ENCODE data around the gene PLXNB3.

The PLXNB3 gene

DNA sequence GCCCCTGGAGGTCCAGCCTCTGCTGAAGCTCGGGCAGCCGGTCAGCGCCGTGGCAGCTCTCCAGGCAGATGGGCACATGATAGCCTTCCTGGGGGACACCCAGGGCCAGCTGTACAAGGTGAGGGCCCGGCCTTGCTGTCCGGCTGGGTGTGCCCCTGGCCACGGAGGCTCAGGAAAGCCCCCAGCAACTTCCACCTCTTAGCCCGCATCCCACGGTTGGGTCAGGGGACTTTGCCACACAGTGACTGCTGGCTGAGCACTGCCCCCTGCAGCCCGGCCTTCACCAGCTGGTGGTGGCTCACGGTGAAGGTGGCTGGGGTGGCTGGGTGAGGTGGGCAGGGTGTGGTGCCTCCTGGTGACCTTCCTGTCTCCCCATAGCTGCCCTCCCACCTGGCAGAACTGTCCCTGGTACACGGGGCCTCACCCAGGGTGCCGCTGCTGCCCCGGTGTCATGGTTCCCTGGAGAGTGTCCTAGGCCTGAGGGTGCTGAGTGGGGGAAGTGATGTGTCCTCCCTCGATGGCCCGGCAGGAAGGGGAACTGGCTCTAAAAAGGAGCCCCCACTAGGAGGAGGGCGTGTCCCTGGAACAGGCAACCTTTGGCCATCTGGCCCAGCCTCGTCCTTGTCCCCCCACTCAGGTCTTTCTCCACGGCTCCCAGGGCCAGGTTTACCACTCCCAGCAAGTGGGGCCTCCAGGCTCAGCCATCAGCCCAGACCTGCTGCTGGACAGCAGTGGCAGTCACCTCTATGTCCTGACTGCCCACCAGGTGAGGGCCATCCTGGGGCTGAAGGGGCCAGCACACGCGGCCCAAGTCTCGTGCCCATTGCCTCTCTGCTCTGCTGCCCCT is 4.5 kb downstream of the PLXNB3 start:
- TF ChIP-seq YY1 (IDR thresholded peaks at IDR 0.05; ENCODE audit: insufficient read depth, insufficient read length) (no peak), ZNF274 (IDR thresholded peaks at IDR 0.05; ENCODE audit: low read depth, low read length) (no peak), SUZ12 (IDR thresholded peaks at IDR 0.05; ENCODE audit: extremely low read depth, insufficient read depth, insufficient read length) (no peak)
- Histone ChIP-seq H3K27me3 (ENCODE audit: insufficient read depth, insufficient read length) (no peaks in the 10 kb centered on the region), H3K9me3 (ENCODE audit: insufficient read depth, low read length) (no peaks in the 10 kb centered on the region), H3K9ac (ENCODE audit: insufficient read length, low read depth) (no peak overlapping the region), H3K4me3 (ENCODE audit: insufficient read length, low read depth) (no peak overlapping the region), H3K36me3 (ENCODE audit: insufficient read depth, insufficient read length, low read length) (no peaks in the 10 kb centered on the region), H3K4me1 (ENCODE audit: insufficient read depth, insufficient read length) (peaks cover 2% of the 10 kb centered on the region)
- no peak for DNase-seq (ENCODE audit: low read depth, low spot score)

DNA sequence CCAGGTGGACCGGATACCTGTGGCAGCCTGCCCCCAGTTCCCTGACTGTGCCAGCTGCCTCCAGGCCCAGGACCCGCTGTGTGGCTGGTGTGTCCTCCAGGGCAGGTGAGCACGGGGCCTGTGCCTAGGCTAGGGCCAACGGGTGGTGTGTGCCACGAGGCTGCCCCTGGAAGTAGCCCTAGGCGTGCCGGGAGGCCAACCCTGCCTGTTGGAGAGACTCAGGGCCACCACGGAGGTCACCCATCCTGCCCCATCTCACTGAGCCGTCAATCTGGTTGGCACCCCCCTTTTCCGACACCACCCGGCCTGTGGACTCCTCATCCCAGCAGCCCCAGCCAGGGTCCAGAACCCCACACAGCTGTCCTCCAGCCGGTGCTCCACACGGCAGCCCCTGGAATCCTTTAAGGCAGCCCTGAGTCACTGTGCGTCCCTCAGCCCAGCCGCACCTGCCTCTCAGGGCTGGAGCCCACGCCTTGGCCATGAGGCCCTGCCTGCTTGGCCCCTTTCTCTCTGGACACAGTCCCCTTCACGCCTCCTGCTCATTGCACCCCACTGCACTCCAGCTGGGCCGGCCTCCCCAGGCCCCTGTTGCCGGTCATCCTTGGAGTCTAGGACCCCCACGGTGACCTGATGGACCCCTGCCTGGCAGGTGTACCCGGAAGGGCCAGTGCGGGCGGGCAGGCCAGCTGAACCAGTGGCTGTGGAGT is 5.3 kb downstream of the PLXNB3 start:
- Histone ChIP-seq H3K9ac (ENCODE audit: insufficient read length, low read depth) (no peak overlapping the region), H3K36me3 (ENCODE audit: insufficient read depth, insufficient read length, low read length) (no peaks in the 10 kb centered on the region), H3K4me1 (ENCODE audit: insufficient read depth, insufficient read length) (peaks cover 2% of the 10 kb centered on the region), H3K27me3 (ENCODE audit: insufficient read depth, insufficient read length) (no peaks in the 10 kb centered on the region), H3K4me3 (ENCODE audit: insufficient read length, low read depth) (no peak overlapping the region), H3K9me3 (ENCODE audit: insufficient read depth, low read length) (no peaks in the 10 kb centered on the region)
- DNase-seq (ENCODE audit: low read depth, low spot score), result no peak
- TF ChIP-seq YY1 (IDR thresholded peaks at IDR 0.05; ENCODE audit: insufficient read depth, insufficient read length) (no peak), ZNF274 (IDR thresholded peaks at IDR 0.05; ENCODE audit: low read depth, low read length) (no peak), SUZ12 (IDR thresholded peaks at IDR 0.05; ENCODE audit: extremely low read depth, insufficient read depth, insufficient read length) (no peak)

DNA sequence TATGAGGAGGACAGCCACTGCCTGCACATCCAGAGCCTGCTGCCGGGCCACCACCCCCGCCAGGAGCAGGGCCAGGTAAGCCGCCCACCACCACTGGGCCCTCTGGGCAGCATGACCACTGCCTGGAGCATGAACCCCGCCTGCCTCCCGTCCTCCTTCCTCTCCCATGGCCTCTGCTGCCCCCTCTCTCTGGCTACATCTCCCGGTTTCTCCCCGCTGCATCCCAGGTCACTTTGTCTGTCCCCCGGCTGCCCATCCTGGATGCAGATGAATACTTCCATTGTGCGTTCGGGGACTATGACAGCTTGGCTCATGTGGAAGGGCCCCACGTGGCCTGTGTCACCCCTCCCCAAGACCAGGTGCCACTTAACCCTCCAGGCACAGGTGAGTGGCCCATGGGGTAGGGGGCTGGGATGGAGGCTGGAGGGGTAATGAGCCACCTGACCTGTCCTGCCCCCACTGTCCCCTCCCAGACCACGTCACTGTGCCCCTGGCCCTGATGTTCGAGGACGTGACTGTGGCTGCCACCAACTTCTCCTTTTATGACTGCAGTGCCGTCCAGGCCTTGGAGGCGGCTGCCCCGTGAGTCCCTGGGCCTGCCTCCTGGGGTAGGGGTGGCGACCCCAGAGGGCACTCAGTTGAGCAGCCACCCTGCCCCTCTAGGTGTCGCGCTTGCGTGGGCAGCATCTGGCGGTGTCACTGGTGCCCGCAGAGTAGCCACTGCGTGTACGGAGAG is 6.0 kb downstream of the PLXNB3 start:
- Histone ChIP-seq H3K27me3 (ENCODE audit: insufficient read depth, insufficient read length) (no peaks in the 10 kb centered on the region), H3K4me1 (ENCODE audit: insufficient read depth, insufficient read length) (no peaks in the 10 kb centered on the region), H3K4me3 (ENCODE audit: insufficient read length, low read depth) (no peak overlapping the region), H3K9me3 (ENCODE audit: insufficient read depth, low read length) (no peaks in the 10 kb centered on the region), H3K36me3 (ENCODE audit: insufficient read depth, insufficient read length, low read length) (no peaks in the 10 kb centered on the region), H3K9ac (ENCODE audit: insufficient read length, low read depth) (no peak overlapping the region)
- TF ChIP-seq YY1 (IDR thresholded peaks at IDR 0.05; ENCODE audit: insufficient read depth, insufficient read length), result no peak
- DNase-seq (ENCODE audit: low read depth, low spot score), result no peak

DNA sequence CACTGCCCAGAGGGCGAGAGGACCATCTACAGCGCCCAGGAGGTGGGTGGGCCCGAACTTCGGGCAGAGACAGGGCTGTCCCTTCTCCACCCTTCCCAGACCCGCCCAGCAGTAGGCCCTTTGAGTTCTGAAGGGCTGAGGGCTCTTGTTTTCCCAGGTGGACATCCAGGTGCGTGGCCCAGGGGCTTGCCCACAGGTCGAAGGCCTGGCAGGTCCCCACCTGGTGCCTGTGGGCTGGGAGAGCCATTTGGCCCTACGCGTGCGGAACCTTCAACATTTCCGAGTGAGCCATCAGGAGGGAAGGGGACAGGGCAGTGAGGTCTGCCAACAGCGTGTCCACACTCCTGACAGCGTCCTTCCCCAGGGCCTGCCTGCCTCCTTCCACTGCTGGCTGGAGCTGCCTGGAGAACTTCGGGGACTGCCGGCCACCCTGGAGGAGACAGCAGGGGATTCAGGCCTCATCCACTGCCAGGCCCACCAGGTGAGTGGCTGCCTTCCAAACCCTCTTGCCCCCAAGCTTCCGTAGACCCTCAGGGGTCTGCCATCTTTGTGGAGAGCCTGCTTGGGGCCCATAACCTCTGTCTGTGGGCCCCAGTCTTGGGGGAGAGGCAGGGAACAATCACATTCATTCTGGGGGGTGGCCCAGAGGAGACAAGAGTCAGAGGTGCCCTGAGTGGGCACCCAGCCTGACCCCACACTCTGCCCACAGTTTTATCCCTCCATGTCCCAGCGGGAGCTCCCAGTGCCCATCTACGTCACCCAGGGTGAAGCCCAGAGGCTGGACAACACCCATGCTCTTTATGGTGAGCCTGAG is 6.8 kb downstream of the PLXNB3 start:
- Histone ChIP-seq H3K4me1 (ENCODE audit: insufficient read depth, insufficient read length) (no peaks in the 10 kb centered on the region), H3K36me3 (ENCODE audit: insufficient read depth, insufficient read length, low read length) (no peaks in the 10 kb centered on the region), H3K27me3 (ENCODE audit: insufficient read depth, insufficient read length) (no peaks in the 10 kb centered on the region), H3K9ac (ENCODE audit: insufficient read length, low read depth) (no peak overlapping the region), H3K4me3 (ENCODE audit: insufficient read length, low read depth) (no peak overlapping the region), H3K9me3 (ENCODE audit: insufficient read depth, low read length) (no peaks in the 10 kb centered on the region)
- no peak for DNase-seq (ENCODE audit: low read depth, low spot score)
- no peak for TF ChIP-seq SUZ12 (IDR thresholded peaks at IDR 0.05; ENCODE audit: extremely low read depth, insufficient read depth, insufficient read length)
- no peak for TF ChIP-seq ZNF274 (IDR thresholded peaks at IDR 0.05; ENCODE audit: low read depth, low read length)

DNA sequence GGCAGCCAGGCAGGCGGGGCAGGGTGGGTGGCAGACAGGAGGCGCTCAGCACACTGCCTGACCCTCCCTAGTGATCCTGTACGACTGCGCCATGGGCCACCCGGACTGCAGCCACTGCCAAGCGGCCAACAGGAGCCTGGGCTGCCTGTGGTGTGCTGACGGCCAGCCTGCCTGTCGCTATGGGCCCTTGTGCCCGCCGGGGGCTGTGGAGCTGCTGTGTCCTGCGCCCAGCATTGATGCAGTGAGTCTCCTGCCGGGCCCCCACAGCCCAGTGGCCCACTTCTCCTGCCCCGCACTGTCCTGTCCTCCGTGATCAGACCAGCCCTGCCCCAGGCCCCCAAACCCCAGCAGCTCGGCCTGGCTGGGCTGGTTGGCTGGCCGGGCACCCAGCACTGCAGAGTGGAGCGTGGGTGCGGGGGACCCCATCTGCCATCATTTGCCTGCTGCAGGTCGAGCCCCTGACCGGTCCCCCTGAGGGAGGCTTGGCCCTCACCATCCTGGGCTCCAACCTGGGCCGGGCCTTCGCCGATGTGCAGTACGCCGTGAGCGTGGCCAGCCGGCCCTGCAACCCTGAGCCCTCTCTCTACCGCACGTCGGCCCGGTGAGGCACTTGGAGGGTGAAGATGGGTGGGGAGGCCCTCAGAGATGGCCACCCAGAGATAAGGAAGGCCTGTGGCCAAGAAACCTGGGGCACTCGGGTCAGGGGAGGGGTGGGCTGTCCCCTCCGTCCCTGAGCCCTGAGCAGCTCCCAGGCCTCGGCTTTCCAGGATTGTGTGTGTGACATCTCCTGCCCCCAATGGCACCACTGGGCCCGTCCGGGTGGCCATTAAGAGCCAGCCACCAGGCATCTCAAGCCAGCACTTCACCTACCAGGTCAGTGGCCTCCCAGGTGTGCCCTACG is 7.6 kb downstream of the PLXNB3 start:
- H3K9me3 ChIP-seq (ENCODE audit: insufficient read depth, low read length), result no peaks in the 10 kb centered on the region
- no peaks in the 10 kb centered on the region for H3K27me3 ChIP-seq (ENCODE audit: insufficient read depth, insufficient read length)
- TF ChIP-seq SUZ12 (IDR thresholded peaks at IDR 0.05; ENCODE audit: extremely low read depth, insufficient read depth, insufficient read length), result no peak
- TF ChIP-seq ZNF274 (IDR thresholded peaks at IDR 0.05; ENCODE audit: low read depth, low read length), result no peak
- TF ChIP-seq YY1 (IDR thresholded peaks at IDR 0.05; ENCODE audit: insufficient read depth, insufficient read length), result no peak
- no peak overlapping the region for H3K9ac ChIP-seq (ENCODE audit: insufficient read length, low read depth)
- DNase-seq (ENCODE audit: low read depth, low spot score), result no peak
- no peaks in the 10 kb centered on the region for H3K36me3 ChIP-seq (ENCODE audit: insufficient read depth, insufficient read length, low read length)
- no peaks in the 10 kb centered on the region for H3K4me1 ChIP-seq (ENCODE audit: insufficient read depth, insufficient read length)
- H3K4me3 ChIP-seq (ENCODE audit: insufficient read length, low read depth), result no peak overlapping the region
